Natural killer cell (primary cell): ENCODE results near the gene HBD. TPM values are rescaled to one million over a fixed set of nuclear protein-coding genes. Genes with fewer than 3 reads are reported as not detected.
"Not testable (repeated sequence)": the region's sequence is repeated elsewhere in the genome, so short reads cannot be mapped to it uniquely, and the experiment has no call there.

Source experiments
- ATAC-seq, 3 donors: fragments of 150-1000 bp in 2 of 3; fragments of 200-7000 bp in 1 of 3; cut with Tn5 transposase; 1 replicate in 1 of 3; 2 replicates in 2 of 3; pipeline ENCODE4 v1.10.0; 2021; ENCODE audit warnings: mild to moderate bottlenecking in 2 of 3, moderate library complexity in 2 of 3
- DNase-seq, 2 donors: peaks; one replicate each; pipeline versions ENCODE4 v3.0.0 to v3.0.0-alpha.2; 2013 to 2021; ENCODE audit warnings: mixed read lengths in 1 of 2
- H3K27ac ChIP-seq: one replicate; pipeline ENCODE4 v1.5.1; 2013; ENCODE audit warnings: mild to moderate bottlenecking, low read length
- H3K27me3 ChIP-seq: one replicate; pipeline ENCODE4 v1.6.1; 2013; ENCODE audit warnings: low read length; ENCODE audit not compliant: control insufficient read depth, insufficient read depth
- H3K36me3 ChIP-seq: one replicate; pipeline ENCODE4 v1.6.1; 2013; ENCODE audit warnings: low read length; ENCODE audit not compliant: control insufficient read depth, insufficient read depth
- H3K4me1 ChIP-seq: one replicate; pipeline ENCODE4 v1.6.1; 2013; ENCODE audit warnings: low read length; ENCODE audit not compliant: control insufficient read depth, insufficient read depth
- H3K4me3 ChIP-seq: one replicate; pipeline ENCODE4 v1.5.1; 2013; ENCODE audit warnings: low read length
- H3K9me3 ChIP-seq: one replicate; pipeline ENCODE4 v1.6.1; 2013; ENCODE audit warnings: low read length; ENCODE audit not compliant: control insufficient read depth, insufficient read depth
- H3K27ac Mint-ChIP-seq, 2 donors: one replicate each; pipeline ENCODE4 v1.8.0; 2022; ENCODE audit warnings: mild to moderate bottlenecking in 2 of 2, mixed read lengths in 2 of 2, moderate library complexity in 1 of 2
- H3K27me3 Mint-ChIP-seq, 2 donors: one replicate each; pipeline ENCODE4 v1.8.0; 2022; ENCODE audit warnings: low read depth in 2 of 2, mixed read lengths in 2 of 2
- H3K36me3 Mint-ChIP-seq: one replicate; pipeline ENCODE4 v1.8.0; 2022; ENCODE audit warnings: mixed read lengths
- H3K4me1 Mint-ChIP-seq, 2 donors: one replicate each; pipeline ENCODE4 v1.8.0; 2022; ENCODE audit warnings: mixed read lengths in 2 of 2
- H3K4me3 Mint-ChIP-seq: one replicate; pipeline ENCODE4 v1.8.0; 2022; ENCODE audit warnings: mild to moderate bottlenecking, moderate library complexity, mixed read lengths
- H3K9me3 Mint-ChIP-seq, 2 donors: one replicate each; pipeline ENCODE4 v1.8.0; 2022; ENCODE audit warnings: mixed read lengths in 2 of 2
- CTCF ChIP-seq: fragments of 200-600 bp; IDR thresholded peaks from one replicate; pipeline ENCODE4 v1.8.0; 2022; ENCODE audit warnings: antibody characterized with exemption
- WGBS: methylation state at CpG from one replicate; pipeline ENCODE4 v1.1.7; 2013; ENCODE audit warnings: missing lambda C conversion rate; ENCODE audit not compliant: insufficient coverage; 5-methylcytosine and 5-hydroxymethylcytosine counted together
- intact Hi-C: fragments of 100-400 bp; cut with micrococcal nuclease; formaldehyde crosslinking; loops from one replicate; pipeline ENCODE4 v1.14.2; 2022
- total RNA-seq, 4 donors: library from RNA; stranded (reverse); fragments of 120-200 nt in 1 of 4; gene quantifications; one replicate each; pipeline versions ENCODE4 v1.2.3 to v1.2.4, GENCODE V29; 2013 to 2022

HBD gene
- total RNA-seq, 3 donors from 2014 or later (not counting 1 experiment from before 2014, with no cell fraction given), result not detected

- Mint-ChIP-seq H3K4me1 (no peaks in the 10 kb centered on the region), H3K27ac (no peak overlapping the region)
- intact Hi-C loops, result no loop called here
These were observed 17.5 kb upstream of the HBD start for GRCh38 chr11:5251746-5252145.

GRCh38 chr11:5250543-5251204 is 16.4 kb upstream of the HBD start:
- H3K4me3 Mint-ChIP-seq, result no peak overlapping the region
- no peak overlapping the region for H3K27ac Mint-ChIP-seq
- no peak for TF ChIP-seq CTCF
- Histone ChIP-seq H3K9me3 (no peaks in the 10 kb centered on the region), H3K27me3 (no peaks in the 10 kb centered on the region), H3K36me3 (no peaks in the 10 kb centered on the region), H3K4me1 (no peaks in the 10 kb centered on the region), H3K27ac (no peak overlapping the region), H3K4me3 (no peak overlapping the region)
- no peaks in the 10 kb centered on the region for H3K27me3 Mint-ChIP-seq
- H3K36me3 Mint-ChIP-seq, result no peaks in the 10 kb centered on the region
- no peaks in the 10 kb centered on the region for H3K9me3 Mint-ChIP-seq
- no peaks in the 10 kb centered on the region for H3K4me1 Mint-ChIP-seq
- WGBS, result 94% methylated on average over 1 of the region's 4 CpGs
- ATAC-seq, result no peak
- intact Hi-C loops, result no loop called here
- no peak for DNase-seq

More at GRCh38 chr11:5251746-5252145, 17.5 kb upstream of the HBD start:
- Histone ChIP-seq H3K27me3 (no peaks in the 10 kb centered on the region), H3K36me3 (no peaks in the 10 kb centered on the region), H3K4me3 (no peak overlapping the region), H3K4me1 (no peaks in the 10 kb centered on the region), H3K27ac (no peak overlapping the region), H3K9me3 (no peaks in the 10 kb centered on the region)
- 50% methylated on average over 1 of the region's 2 CpGs for WGBS
- no peak for TF ChIP-seq CTCF
- no peaks in the 10 kb centered on the region for H3K27me3 Mint-ChIP-seq
- H3K36me3 Mint-ChIP-seq, result no peaks in the 10 kb centered on the region
- H3K9me3 Mint-ChIP-seq, result no peaks in the 10 kb centered on the region
- ATAC-seq, result no peak
- no peak overlapping the region for H3K4me3 Mint-ChIP-seq
- no peak for DNase-seq

GRCh38 chr11:5249807-5250396 is 15.6 kb upstream of the HBD start, which contains the start of gene HBG1:
HBG1 (minus strand) TSS chr11:5249857; CDS start chr11:5249804, 53 bp downstream.
- H3K27me3 ChIP-seq, H3K4me3 Mint-ChIP-seq, intact Hi-C loops, H3K4me3 ChIP-seq, H3K36me3 ChIP-seq, H3K4me1 Mint-ChIP-seq, H3K27ac ChIP-seq, H3K9me3 ChIP-seq, H3K9me3 Mint-ChIP-seq, DNase-seq, H3K27ac Mint-ChIP-seq, H3K27me3 Mint-ChIP-seq, ATAC-seq, H3K36me3 Mint-ChIP-seq, H3K4me1 ChIP-seq: not testable (repeated sequence)
- WGBS, result 87% methylated on average over 3 of the region's 9 CpGs

GRCh38 chr11:5248498-5248897 is 14.2 kb upstream of the HBD start:
- H3K27ac Mint-ChIP-seq, intact Hi-C loops, H3K4me3 ChIP-seq, H3K9me3 Mint-ChIP-seq, H3K4me1 Mint-ChIP-seq, H3K36me3 Mint-ChIP-seq, H3K4me1 ChIP-seq, ATAC-seq, H3K27me3 ChIP-seq, H3K9me3 ChIP-seq, DNase-seq, H3K4me3 Mint-ChIP-seq, H3K27me3 Mint-ChIP-seq, H3K36me3 ChIP-seq, H3K27ac ChIP-seq: not testable (repeated sequence)
- 96% methylated on average over 7 of the region's 7 CpGs for WGBS
